IMR-90 (cell line): ENCODE data around the gene MAPRE2. TPM values are rescaled to one million over a fixed set of nuclear protein-coding genes. Genes with fewer than 3 reads are reported as not detected.
A peak's percentile ranks its signal among the peaks of the same experiment; 100 is the strongest.

Experiments used
- ATAC-seq: fragments of 200-7000 bp; cut with Tn5 transposase; 2 replicates; pipeline ENCODE4 v1.9.1; 2020; ENCODE audit warnings: low read depth, mild to moderate bottlenecking, moderate library complexity
- BruUV-seq: library from RNA; stranded (reverse); fragments of 400-500 nt; replicated peaks from 2 replicates; lab custom pipeline; 2021; lab: Mats Ljungman, UMichigan
- CTCF ChIA-PET: fragments of 300-600 bp; formaldehyde crosslinking; extraction: SDS; loops from one replicate; lab custom pipeline; 2021; ENCODE audit warnings: antibody characterized with exemption; lab: Yijun Ruan, JAX
- POLR2A ChIA-PET: fragments of 300-600 bp; sonication (Branson Sonifier 250); formaldehyde crosslinking; loops from one replicate; lab custom pipeline; 2022; ENCODE audit warnings: antibody characterized with exemption; ENCODE audit not compliant: unreplicated experiment; lab: Charles Lee
- DNase-seq: peaks from one replicate; pipeline ENCODE4 v3.0.0; 2013
- H2AFZ ChIP-seq: replicated peaks from 2 replicates; pipeline ENCODE3; 2013; ENCODE audit warnings: low read length, mild to moderate bottlenecking; ENCODE audit not compliant: poor library complexity
- H2AK5ac ChIP-seq: 2 replicates; pipeline ENCODE4 v1.6.1; 2013; ENCODE audit warnings: low read depth, low read length, inconsistent platforms
- H2AK9ac ChIP-seq: replicated peaks from 2 replicates; pipeline ENCODE3; 2013; ENCODE audit warnings: mild to moderate bottlenecking, low read depth, low read length, moderate library complexity; ENCODE audit not compliant: poor library complexity
- H2BK120ac ChIP-seq: 2 replicates; pipeline ENCODE4 v1.6.1; 2013; ENCODE audit warnings: low read depth, low read length, inconsistent platforms
- H2BK15ac ChIP-seq: 3 replicates; pipeline ENCODE4 v1.6.1; 2013; ENCODE audit warnings: low read depth, low read length, inconsistent platforms
- H2BK20ac ChIP-seq: 2 replicates; pipeline ENCODE4 v1.6.1; 2013; ENCODE audit warnings: low read depth, mild to moderate bottlenecking, inconsistent platforms, low read length, moderate library complexity
- H2BK5ac ChIP-seq: 2 replicates; pipeline ENCODE4 v1.6.1; 2013; ENCODE audit warnings: mild to moderate bottlenecking, low read depth, low read length, inconsistent platforms; ENCODE audit not compliant: poor library complexity, severe bottlenecking
- H3K14ac ChIP-seq: replicated peaks from 2 replicates; pipeline ENCODE4 v1.6.1; 2013; ENCODE audit warnings: low read depth, low read length, inconsistent platforms
- H3K18ac ChIP-seq: 2 replicates; pipeline ENCODE4 v1.6.1; 2013; ENCODE audit warnings: low read depth, low read length, control low read depth
- H3K23ac ChIP-seq: 2 replicates; pipeline ENCODE4 v1.6.1; 2013; ENCODE audit warnings: low read depth, low read length, inconsistent platforms
- H3K27ac ChIP-seq: 2 replicates; pipeline ENCODE4 v1.5.1; 2013; ENCODE audit warnings: mild to moderate bottlenecking, control low read depth, low read length; ENCODE audit not compliant: insufficient read depth
- H3K27me3 ChIP-seq: 2 replicates; pipeline ENCODE4 v1.6.1; 2013; ENCODE audit warnings: low read length; ENCODE audit not compliant: control insufficient read depth, insufficient read depth
- H3K36me3 ChIP-seq: 2 replicates; pipeline ENCODE4 v1.6.1; 2013; ENCODE audit warnings: low read length, mixed read lengths; ENCODE audit not compliant: control insufficient read depth, insufficient read depth
- H3K4ac ChIP-seq: 2 replicates; pipeline ENCODE4 v1.6.1; 2013; ENCODE audit warnings: low read depth, low read length, inconsistent platforms
- H3K4me1 ChIP-seq: 2 replicates; pipeline ENCODE4 v1.6.1; 2013; ENCODE audit warnings: low read length, mixed read lengths; ENCODE audit not compliant: control insufficient read depth, insufficient read depth
- H3K4me2 ChIP-seq: 2 replicates; pipeline ENCODE4 v1.6.1; 2013; ENCODE audit warnings: low read depth, mild to moderate bottlenecking, control low read depth, low read length, moderate library complexity
- H3K4me3 ChIP-seq: 2 replicates; pipeline ENCODE4 v1.5.1; 2013; ENCODE audit warnings: low read depth, mild to moderate bottlenecking, control low read depth, low read length, moderate library complexity; ENCODE audit not compliant: insufficient read depth
- H3K56ac ChIP-seq: 2 replicates; pipeline ENCODE4 v1.6.1; 2013; ENCODE audit warnings: low read length, inconsistent platforms; ENCODE audit not compliant: insufficient read depth; ENCODE audit errors: extremely low read depth
- H3K79me1 ChIP-seq, 2 experiments: 2 replicates each; pipeline ENCODE4 v1.6.1; 2013; ENCODE audit warnings: low read length in 2 of 2, inconsistent platforms in 1 of 2, low read depth in 1 of 2
- H3K9ac ChIP-seq: 2 replicates; pipeline ENCODE4 v1.6.1; 2013; ENCODE audit warnings: low read depth, low read length, control low read depth
- H3K9me1 ChIP-seq: 2 replicates; pipeline ENCODE4 v1.6.1; 2013; ENCODE audit warnings: low read length, inconsistent platforms; ENCODE audit not compliant: insufficient read depth
- H3K9me3 ChIP-seq: 2 replicates; pipeline ENCODE4 v1.6.1; 2013; ENCODE audit warnings: low read length; ENCODE audit not compliant: control insufficient read depth, insufficient read depth
- H4K20me1 ChIP-seq: 2 replicates; pipeline ENCODE4 v1.6.1; 2013; ENCODE audit warnings: low read length, inconsistent platforms; ENCODE audit not compliant: insufficient read depth
- H4K5ac ChIP-seq: 2 replicates; pipeline ENCODE4 v1.6.1; 2013; ENCODE audit warnings: mild to moderate bottlenecking, low read depth, low read length, control low read depth
- H4K8ac ChIP-seq, 2 experiments: 2 replicates each; pipeline ENCODE4 v1.6.1; 2013; ENCODE audit warnings: low read depth in 2 of 2, low read length in 2 of 2, control low read depth in 1 of 2, inconsistent platforms in 1 of 2
- H4K91ac ChIP-seq: 2 replicates; pipeline ENCODE4 v1.6.1; 2013; ENCODE audit warnings: low read depth, low read length, inconsistent platforms; ENCODE audit not compliant: insufficient read depth
- BHLHE40 ChIP-seq: fragments of 150-350 bp; IDR thresholded peaks from 2 replicates; pipeline ENCODE4 v1.6.1; 2016; ENCODE audit warnings: mild to moderate bottlenecking, low read depth, low read length
- CHD1 ChIP-seq: IDR thresholded peaks from 2 replicates; pipeline ENCODE4 v1.6.1; 2012; ENCODE audit warnings: low read depth, low read length, improper control_type of control experiment
- ELK1 ChIP-seq: fragments of 150-350 bp; IDR thresholded peaks from 2 replicates; pipeline ENCODE4 v1.6.1; 2016; ENCODE audit warnings: low read depth, mild to moderate bottlenecking, low read length, moderate library complexity, borderline replicate concordance
- FOS ChIP-seq: fragments of 150-350 bp; IDR thresholded peaks from 2 replicates; pipeline ENCODE4 v1.6.1; 2016; ENCODE audit warnings: low read depth, low read length
- MAFK ChIP-seq: IDR thresholded peaks from 2 replicates; pipeline ENCODE4 v1.6.1; 2012; ENCODE audit warnings: low read depth, low read length, improper control_type of control experiment
- MAZ ChIP-seq: IDR thresholded peaks from 2 replicates; pipeline ENCODE4 v1.6.1; 2012; ENCODE audit warnings: low read depth, mild to moderate bottlenecking, low read length, improper control_type of control experiment, moderate library complexity, borderline replicate concordance
- MXI1 ChIP-seq: IDR thresholded peaks from 2 replicates; pipeline ENCODE4 v1.6.1; 2012; ENCODE audit warnings: low read depth, mild to moderate bottlenecking, low read length, moderate library complexity, borderline replicate concordance
- NFE2L2 ChIP-seq: fragments of 150-350 bp; IDR thresholded peaks from 2 replicates; pipeline ENCODE4 v1.6.1; 2016; ENCODE audit warnings: low read depth, mild to moderate bottlenecking, low read length
- POLR2A ChIP-seq: IDR thresholded peaks from 2 replicates; pipeline ENCODE4 v1.6.1; 2012; ENCODE audit warnings: mild to moderate bottlenecking, low read depth, low read length
- RAD21 ChIP-seq: IDR thresholded peaks from 2 replicates; pipeline ENCODE4 v1.6.1; 2012; ENCODE audit warnings: low read length, improper control_type of control experiment
- RFX5 ChIP-seq: IDR thresholded peaks from 2 replicates; pipeline ENCODE4 v1.8.0; 2012; ENCODE audit warnings: low read depth, mild to moderate bottlenecking, low read length, moderate library complexity
- SMC3 ChIP-seq: fragments of 150-350 bp; IDR thresholded peaks from 2 replicates; pipeline ENCODE4 v1.6.1; 2016; ENCODE audit warnings: low read depth, mild to moderate bottlenecking, antibody characterized with exemption, low read length, moderate library complexity
- USF2 ChIP-seq: fragments of 150-350 bp; IDR thresholded peaks from 2 replicates; pipeline ENCODE4 v1.6.1; 2017; ENCODE audit warnings: mild to moderate bottlenecking, antibody characterized with exemption, low read length, low read depth
- WGBS, 2 experiments: methylation state at CpG; one replicate each; pipeline versions ENCODE4 v1.1.5 to v1.1.7; 2013; ENCODE audit warnings: missing lambda C conversion rate in 2 of 2; ENCODE audit not compliant: insufficient read length in 1 of 2; ENCODE audit errors: extremely low coverage in 2 of 2; 5-methylcytosine and 5-hydroxymethylcytosine counted together
- dilution Hi-C: fragments of 300-500 bp; cut with HindIII; formaldehyde crosslinking; loops from one replicate; pipeline ENCODE4 v1.14.3; 2018; ENCODE audit warnings: low sequenced_read_pairs; ENCODE audit not compliant: unreplicated experiment
- in situ Hi-C: fragments of 300-500 bp; cut with MboI; formaldehyde crosslinking; loops from 3 replicates; pipeline ENCODE4 v1.14.3; 2019; ENCODE audit warnings: low sequenced_read_pairs, inconsistent platforms, mixed read lengths
- intact Hi-C: fragments of 100-400 bp; cut with micrococcal nuclease; formaldehyde crosslinking; loops from 2 replicates; pipeline ENCODE4 v1.10.0; 2022
- polyA plus RNA-seq, 3 experiments: library from polyadenylated mRNA; depleted of rRNA; stranded (reverse); fragments of >200 nt; gene quantifications; 2 replicates each; pipeline ENCODE4 v1.2.3, GENCODE V29; 2012; ENCODE audit warnings: low replicate concordance in 1 of 3
- total RNA-seq: library from RNA; depleted of rRNA; stranded (reverse); fragments of >200 nt; gene quantifications from 2 replicates; pipeline ENCODE4 v1.2.3, GENCODE V29; 2012
- TF ChIP-seq, protein P1 (sequence below): conservative IDR thresholded peaks from 2 replicates; pipeline ENCODE4 v1.5.1; 2012; ENCODE audit warnings: mild to moderate bottlenecking, low read depth, low read length, improper control_type of control experiment

MAPRE2 gene
- total and polyA plus RNA-seq, 2 of the 4 experiments (the other 2 are of a cell fraction) = 19.6 to 23.8 TPM

DNA sequence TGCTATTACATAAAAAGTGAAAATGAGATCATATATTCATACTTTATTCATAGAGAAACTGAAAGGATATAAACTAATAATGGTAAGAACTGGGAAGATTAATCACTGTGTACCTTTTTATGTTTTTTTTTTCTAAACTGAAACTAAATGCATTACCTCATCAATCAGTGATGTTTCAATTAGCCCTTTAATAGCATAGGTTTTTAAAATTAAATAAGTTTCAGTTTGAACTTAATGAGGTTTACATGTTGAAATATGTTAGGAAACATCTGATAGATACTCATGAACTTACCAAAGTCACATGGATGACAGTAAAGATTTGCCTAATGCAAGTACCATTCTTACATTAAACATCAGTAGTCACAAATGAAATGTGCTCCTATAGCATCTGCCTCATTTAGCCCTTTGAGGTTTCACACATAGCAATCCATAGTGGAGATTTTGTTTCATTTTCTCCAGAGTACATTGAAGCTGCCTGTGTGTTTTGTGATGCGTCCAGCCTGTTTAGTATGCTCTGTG, 8.9 kb downstream of the MAPRE2 start:
- TF ChIP-seq MXI1 = no peak
- no peak for TF ChIP-seq MAFK
- no peak for TF ChIP-seq SMC3
- no peak for TF ChIP-seq ELK1
- no peak for TF ChIP-seq USF2
- no peak for TF ChIP-seq MAZ
- TF ChIP-seq FOS = no peak
- no peak for TF ChIP-seq NFE2L2
- TF ChIP-seq POLR2A = no peak
- no peak for TF ChIP-seq CHD1
- no peak for TF ChIP-seq BHLHE40
- TF ChIP-seq RAD21 = no peak
- TF ChIP-seq RFX5 = no peak
- TF ChIP-seq, protein P1, sequence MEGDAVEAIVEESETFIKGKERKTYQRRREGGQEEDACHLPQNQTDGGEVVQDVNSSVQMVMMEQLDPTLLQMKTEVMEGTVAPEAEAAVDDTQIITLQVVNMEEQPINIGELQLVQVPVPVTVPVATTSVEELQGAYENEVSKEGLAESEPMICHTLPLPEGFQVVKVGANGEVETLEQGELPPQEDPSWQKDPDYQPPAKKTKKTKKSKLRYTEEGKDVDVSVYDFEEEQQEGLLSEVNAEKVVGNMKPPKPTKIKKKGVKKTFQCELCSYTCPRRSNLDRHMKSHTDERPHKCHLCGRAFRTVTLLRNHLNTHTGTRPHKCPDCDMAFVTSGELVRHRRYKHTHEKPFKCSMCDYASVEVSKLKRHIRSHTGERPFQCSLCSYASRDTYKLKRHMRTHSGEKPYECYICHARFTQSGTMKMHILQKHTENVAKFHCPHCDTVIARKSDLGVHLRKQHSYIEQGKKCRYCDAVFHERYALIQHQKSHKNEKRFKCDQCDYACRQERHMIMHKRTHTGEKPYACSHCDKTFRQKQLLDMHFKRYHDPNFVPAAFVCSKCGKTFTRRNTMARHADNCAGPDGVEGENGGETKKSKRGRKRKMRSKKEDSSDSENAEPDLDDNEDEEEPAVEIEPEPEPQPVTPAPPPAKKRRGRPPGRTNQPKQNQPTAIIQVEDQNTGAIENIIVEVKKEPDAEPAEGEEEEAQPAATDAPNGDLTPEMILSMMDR = no peak
- Histone ChIP-seq H2BK15ac (no peak overlapping the region), H2AK5ac (no peak overlapping the region), H3K79me1 (peaks cover 3 to 35% of the 10 kb centered on the region in 2 experiments; a peak in 3 of 4 replicates), H3K18ac (no peak overlapping the region), H3K14ac (no peak overlapping the region), H3K4ac (no peak overlapping the region), H3K27me3 (no peaks in the 10 kb centered on the region), H3K23ac (no peak overlapping the region), H4K20me1 (no peaks in the 10 kb centered on the region), H3K9me3 (no peaks in the 10 kb centered on the region), H2BK20ac (no peak overlapping the region), H3K4me2 (peak overlapping the region; percentile 58), H4K5ac (no peak overlapping the region), H4K91ac (no peak overlapping the region), H3K36me3 (no peaks in the 10 kb centered on the region), H3K9me1 (peaks cover 6% of the 10 kb centered on the region), H4K8ac (no peak overlapping the region), H2AFZ (no peak overlapping the region), H2AK9ac (no peak overlapping the region), H3K27ac (no peak overlapping the region), H3K56ac (no peak overlapping the region), H3K9ac (peak overlapping the region; percentile 29; the same call in 1 of the 2 replicates), H2BK5ac (no peak overlapping the region), H2BK120ac (no peak overlapping the region), H3K4me3 (no peak overlapping the region), H3K4me1 (peaks cover 7% of the 10 kb centered on the region)
- DNase-seq = no peak
- peak; percentile 21; the same call in 1 of the 2 replicates for ATAC-seq
- in situ Hi-C loops (no loop called here), dilution Hi-C loops (no loop called here), intact Hi-C loops (no loop called here)
- ChIA-PET POLR2A (no interaction called here), CTCF (no interaction called here)
- no TSS peak for BruUV-seq
- no CpG with 5 or more reads among the region's 1 CpG for WGBS, 2 experiments
